Stimulated activated CD8-positive, alpha-beta memory T cell treated with anti-CD3 and anti-CD28 coated beads, Interleukin-12 subunit alpha, Interleukin-12 subunit beta, amount 100 ng/mL, for 4 hours (primary cell): ENCODE data around the gene WNT16.
"Not testable (repeated sequence)": the region's sequence is repeated elsewhere in the genome, so short reads cannot be mapped to it uniquely, and the experiment has no call there.

Experiments
- DNase-seq: peaks from one replicate; pipeline ENCODE4 v3.0.0-alpha.2; 2020; ENCODE audit warnings: low read depth

WNT16 gene

DNA sequence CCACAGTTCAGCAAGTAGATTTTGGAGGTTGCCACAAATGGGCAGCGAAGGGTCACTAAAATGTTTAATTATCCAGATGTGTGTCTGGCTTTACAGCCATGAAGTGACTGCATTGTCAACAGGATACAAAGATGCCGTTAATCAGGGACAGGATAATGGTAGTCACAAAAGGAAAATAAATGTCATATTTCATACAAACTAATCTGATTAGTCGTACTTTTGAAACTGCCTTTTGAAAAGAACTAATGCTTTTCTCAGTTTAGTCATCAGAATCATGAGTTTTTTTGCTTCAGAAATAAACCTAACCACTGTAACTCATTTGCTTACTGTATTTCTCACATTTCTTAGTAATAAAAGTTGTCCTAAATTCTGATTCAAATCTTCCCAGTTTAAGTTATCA lies 22.2 kb upstream of the WNT16 start:
- DNase-seq, result no peak

DNA sequence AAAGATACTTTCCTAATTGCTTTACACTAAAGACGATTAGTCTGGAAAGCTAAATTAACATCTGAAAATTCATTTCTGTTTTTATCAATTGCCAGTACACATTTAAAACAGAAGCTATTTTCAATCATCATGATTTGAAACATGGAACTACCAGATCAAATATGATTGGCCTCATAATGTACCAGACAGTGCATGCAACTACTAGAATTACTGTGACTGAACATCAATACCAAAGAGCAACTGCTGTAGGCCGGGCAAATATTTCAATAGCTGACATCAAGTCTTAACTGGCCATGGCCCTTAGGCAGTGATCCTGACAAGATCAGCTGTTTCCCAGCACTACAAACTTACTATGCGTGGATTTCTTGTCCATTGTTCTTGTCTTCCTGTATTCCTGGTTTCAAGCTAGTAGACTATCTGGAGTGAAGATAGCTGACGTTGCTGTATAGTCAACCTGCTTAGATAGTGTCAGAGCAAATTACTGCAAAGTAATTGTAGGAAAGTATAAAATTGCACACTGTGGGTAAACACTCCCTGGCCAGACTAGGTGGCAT lies 21.7 kb upstream of the WNT16 start:
- DNase-seq, result no peak

- DNase-seq, result no peak
Observed at GRCh38 chr7:121313220-121313792, 15.5 kb upstream of the WNT16 start.

- no peak for DNase-seq
Observed at GRCh38 chr7:121313793-121314676, 14.8 kb upstream of the WNT16 start.

- DNase-seq, result not testable (repeated sequence)
Observed at GRCh38 chr7:121315170-121315569, 13.6 kb upstream of the WNT16 start.

DNA sequence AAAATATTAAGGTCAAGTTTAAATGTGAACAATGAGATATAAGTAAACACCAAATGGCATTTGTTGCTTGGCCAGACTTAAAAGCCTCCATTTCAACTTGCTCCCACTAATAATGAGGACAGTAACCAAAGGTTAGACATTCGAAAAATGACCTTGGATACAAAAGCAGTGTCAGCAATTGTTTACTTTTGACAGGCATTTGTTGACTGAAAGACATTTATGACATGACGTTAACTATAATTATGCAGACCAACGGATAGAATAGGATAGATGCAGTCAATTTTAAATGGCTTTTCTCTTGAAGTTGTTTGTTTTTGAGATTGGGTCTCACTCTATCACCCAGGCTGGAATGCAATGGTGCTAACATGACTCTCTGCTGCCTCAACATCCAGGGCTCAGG lies 6.3 kb upstream of the WNT16 start:
- DNase-seq, result no peak

DNA sequence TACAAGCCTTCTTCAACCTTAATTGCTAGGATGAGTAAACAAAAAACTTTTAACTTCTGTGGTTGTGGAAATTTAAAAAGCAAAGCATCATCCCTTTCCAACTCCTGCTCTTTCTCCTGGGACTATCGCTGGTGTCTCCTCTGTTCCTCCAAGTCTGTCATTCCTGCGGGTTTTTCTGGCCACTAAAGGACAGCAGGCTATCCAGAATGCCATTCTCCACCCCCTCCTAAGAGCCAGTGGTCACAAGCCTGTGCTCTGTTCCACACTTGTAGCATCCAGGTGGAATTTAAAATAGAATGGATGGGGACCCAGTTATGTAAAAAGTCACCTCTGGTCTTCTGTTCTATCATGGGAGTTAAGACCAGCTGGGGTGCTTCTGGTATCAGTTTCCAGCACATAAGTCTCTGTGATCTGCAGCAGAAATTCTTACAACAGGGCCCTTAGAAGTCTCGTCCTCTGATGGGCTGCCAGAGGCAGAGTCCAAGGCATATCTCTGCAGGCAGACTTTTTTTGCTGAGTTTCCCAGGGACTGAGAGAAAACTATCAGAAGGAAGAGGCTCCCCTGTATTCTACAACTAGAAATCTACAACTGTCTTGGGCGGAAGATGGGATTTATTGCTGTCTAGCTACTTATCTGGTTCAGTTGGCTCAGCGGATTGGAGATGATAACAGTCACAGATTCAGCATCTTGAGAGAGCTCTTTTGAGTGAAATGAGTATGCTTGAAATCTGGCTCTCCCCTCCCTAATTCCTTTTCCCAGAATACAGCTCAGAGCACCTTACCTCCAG lies 5.1 kb upstream of the WNT16 start:
- DNase-seq, result no peak

- no peak for DNase-seq
Observed at GRCh38 chr7:121327671-121328070, 1.1 kb upstream of the WNT16 start.

GRCh38 chr7:121329191-121330052 lies 622 bp downstream of the WNT16 start:
- DNase-seq, result no peak

DNA sequence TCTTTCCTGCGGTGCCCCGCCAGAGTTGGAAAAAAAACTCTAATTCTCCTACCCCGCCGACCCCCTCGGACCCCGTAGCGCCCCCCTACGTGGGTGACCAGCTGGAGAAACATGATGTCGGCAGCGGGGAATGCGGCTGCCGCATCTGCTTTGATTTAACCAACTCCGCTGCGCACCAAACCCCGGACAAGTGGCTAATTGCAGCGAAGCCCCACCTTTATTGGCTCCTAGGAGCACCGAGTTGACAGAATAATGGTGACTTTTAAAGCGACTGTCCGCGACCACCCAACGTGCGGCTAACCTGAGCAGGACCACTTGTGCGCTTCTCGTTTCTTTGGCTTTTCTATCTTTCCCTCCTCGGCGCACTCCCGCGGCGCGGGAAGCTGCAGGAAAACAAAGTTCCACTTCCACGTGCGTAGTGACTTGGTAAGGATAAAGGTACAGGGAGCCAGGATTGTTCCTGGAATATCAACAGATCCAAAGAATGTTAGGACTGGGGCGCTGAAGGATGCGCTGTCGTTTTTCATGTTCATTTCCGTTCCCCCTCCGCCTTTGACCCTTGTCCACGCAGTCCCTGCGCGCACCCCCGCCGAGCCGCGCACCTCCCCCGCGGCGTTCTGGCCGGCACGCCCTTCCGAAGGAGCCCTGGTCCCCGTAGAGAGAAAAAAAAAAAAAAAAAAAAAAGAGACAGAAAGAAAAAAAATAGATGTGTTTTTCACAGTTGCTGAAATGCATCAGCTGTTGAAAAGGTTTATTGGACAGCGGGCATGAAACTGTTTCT lies 1.4 kb downstream of the WNT16 start:
- no peak for DNase-seq

DNA sequence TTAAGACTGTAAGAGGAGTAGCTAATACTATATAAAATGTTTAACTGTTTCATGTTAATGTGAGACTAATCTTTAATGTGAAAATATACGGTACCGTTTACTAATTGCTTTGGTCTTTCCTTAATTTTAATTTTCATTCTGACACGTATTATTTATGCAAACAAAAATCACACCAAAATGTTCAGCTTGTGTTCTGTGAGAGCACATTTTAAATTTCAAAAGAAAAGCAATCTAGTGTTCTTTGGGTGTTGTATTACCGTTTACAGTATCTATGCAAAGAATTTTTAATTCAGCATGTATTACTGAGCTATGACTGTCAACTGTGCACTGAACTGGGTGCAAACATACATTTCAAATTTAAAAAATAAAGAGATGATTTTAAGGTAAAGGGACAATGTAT lies 2.2 kb downstream of the WNT16 start:
- no peak for DNase-seq

- DNase-seq, result no peak
Observed at GRCh38 chr7:121331574-121331973, 2.8 kb downstream of the WNT16 start.

DNA sequence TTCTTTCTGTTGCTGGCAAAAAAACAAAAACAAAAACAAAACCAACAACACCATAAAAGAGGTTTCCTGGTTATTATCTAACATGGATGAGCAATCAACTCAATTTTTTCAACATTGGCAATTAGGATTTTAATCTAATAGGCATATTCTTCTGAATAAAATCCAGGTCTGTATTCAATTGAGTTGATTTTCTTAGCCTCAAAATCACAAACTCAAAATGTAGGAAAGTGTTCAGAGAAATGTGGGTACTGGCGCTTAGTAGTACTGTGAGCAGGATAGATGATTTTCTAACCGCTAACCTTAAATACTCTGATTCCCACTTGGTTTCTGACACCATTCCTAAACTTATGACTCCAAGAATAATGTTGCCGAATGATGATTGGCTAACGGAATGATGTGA lies 5.6 kb downstream of the WNT16 start:
- no peak for DNase-seq

DNA sequence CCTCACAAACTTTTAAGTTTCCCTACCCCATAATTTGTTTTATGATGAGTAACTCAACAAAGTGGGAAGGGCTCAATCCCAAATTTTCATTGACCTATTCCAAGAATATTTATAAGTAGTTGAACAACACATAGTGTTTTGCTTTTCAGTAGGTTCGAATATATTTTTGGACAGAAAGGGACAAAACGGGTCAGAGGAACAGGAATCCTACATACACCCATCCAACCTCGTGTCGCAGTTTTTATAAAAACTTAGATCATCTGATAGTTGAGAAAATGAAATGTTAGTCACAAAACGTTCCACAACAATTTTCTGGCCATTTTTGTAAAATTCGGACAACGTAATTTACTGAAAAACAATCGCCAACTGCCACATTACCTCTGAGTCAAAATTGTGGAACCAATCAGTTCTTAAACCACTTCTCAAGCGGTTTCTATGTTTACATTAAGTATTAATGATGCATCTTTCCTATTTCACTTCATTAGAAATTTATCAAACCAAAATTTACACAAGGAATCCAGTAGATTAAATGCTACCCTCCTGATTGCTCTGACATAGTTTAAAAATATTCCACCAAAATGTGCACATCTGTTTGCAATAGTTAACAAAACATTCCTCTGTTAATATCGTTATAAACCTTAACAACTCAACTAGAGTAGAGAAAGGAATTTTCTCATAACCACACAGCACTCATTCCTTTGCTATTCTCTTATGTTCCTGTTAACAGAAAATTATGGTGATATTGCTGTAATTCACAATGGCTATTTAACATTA lies 6.3 kb downstream of the WNT16 start:
- no peak for DNase-seq

- DNase-seq, result no peak
Observed at GRCh38 chr7:121336579-121336978, 7.8 kb downstream of the WNT16 start.

- no peak for DNase-seq
Observed at GRCh38 chr7:121337398-121337797, 8.6 kb downstream of the WNT16 start.

DNA sequence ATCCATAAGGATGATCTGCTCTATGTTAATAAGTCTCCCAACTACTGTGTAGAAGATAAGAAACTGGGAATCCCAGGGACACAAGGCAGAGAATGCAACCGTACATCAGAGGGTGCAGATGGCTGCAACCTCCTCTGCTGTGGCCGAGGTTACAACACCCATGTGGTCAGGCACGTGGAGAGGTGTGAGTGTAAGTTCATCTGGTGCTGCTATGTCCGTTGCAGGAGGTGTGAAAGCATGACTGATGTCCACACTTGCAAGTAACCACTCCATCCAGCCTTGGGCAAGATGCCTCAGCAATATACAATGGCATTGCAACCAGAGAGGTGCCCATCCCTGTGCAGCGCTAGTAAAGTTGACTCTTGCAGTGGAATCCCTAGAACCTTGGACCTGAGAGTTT lies 10.3 kb downstream of the WNT16 start:
- no peak for DNase-seq

- DNase-seq, result no peak
Observed at GRCh38 chr7:121341933-121342332, 13.1 kb downstream of the WNT16 start.

GRCh38 chr7:121342631-121343030 lies 13.8 kb downstream of the WNT16 start:
- DNase-seq, result no peak

DNA sequence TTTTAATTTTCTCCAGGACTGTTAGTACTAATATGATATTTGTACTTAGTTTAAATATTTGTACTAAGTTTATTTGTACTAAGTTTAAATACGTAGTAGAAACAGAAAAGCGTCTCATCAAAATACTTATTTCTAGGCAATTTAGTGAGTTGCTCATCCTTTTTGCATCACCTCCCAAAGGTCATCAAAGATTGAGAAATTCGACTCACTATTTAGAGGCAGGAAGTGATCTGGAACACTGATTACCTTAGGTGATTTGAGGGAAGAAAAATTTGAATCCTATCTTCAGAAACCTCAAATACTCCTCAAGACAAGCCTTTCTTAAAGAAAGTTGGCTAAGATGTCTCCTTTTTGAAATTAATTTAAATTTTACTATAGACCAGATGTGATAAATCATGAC lies 14.5 kb downstream of the WNT16 start:
- DNase-seq, result no peak
